Calu3 (cell line): ENCODE data around the gene PLCXD3. TPM values are rescaled to one million over a fixed set of nuclear protein-coding genes. Genes with fewer than 3 reads are reported as not detected.

ENCODE experiments used
- BruUV-seq: library from RNA; stranded (reverse); fragments of 400-500 nt; replicated peaks from 2 replicates; lab custom pipeline; 2021; lab: Mats Ljungman, UMichigan
- CTCF ChIA-PET: fragments of 300-600 bp; sonication (Branson Sonifier 250); formaldehyde crosslinking; loops from one replicate; lab custom pipeline; 2022; ENCODE audit warnings: antibody characterized with exemption; lab: Charles Lee
- DNase-seq: peaks from one replicate; pipeline ENCODE4 v3.0.0; 2022
- H3K27ac Mint-ChIP-seq: one replicate; pipeline ENCODE4 v1.8.0; 2022; ENCODE audit warnings: mixed read lengths; ENCODE audit not compliant: unreplicated experiment
- H3K27me3 Mint-ChIP-seq: one replicate; pipeline ENCODE4 v1.8.0; 2022; ENCODE audit warnings: mixed read lengths; ENCODE audit not compliant: unreplicated experiment
- H3K36me3 Mint-ChIP-seq: one replicate; pipeline ENCODE4 v1.8.0; 2022; ENCODE audit warnings: mild to moderate bottlenecking, moderate library complexity, mixed read lengths; ENCODE audit not compliant: insufficient read depth, unreplicated experiment
- H3K4me1 Mint-ChIP-seq: one replicate; pipeline ENCODE4 v1.8.0; 2022; ENCODE audit warnings: mild to moderate bottlenecking, low read depth, mixed read lengths; ENCODE audit not compliant: unreplicated experiment
- H3K4me3 Mint-ChIP-seq: one replicate; pipeline ENCODE4 v1.8.0; 2022; ENCODE audit warnings: mild to moderate bottlenecking, low read depth, moderate library complexity, mixed read lengths; ENCODE audit not compliant: unreplicated experiment
- H3K9me3 Mint-ChIP-seq: one replicate; pipeline ENCODE4 v1.8.0; 2022; ENCODE audit warnings: low read depth, mixed read lengths; ENCODE audit not compliant: unreplicated experiment
- CTCF ChIP-seq: fragments of 200-600 bp; IDR thresholded peaks from one replicate; pipeline ENCODE4 v1.8.0; 2022; ENCODE audit warnings: antibody characterized with exemption; ENCODE audit not compliant: unreplicated experiment
- intact Hi-C: fragments of 100-400 bp; cut with micrococcal nuclease; formaldehyde crosslinking; loops from one replicate; pipeline ENCODE4 v1.10.0; 2022; ENCODE audit not compliant: unreplicated experiment
- total RNA-seq: library from RNA; stranded (reverse); gene quantifications from 2 replicates; pipeline ENCODE4 v1.2.3, GENCODE V29; 2022

PLCXD3 gene
- total RNA-seq, 1 experiment from 2014 or later: not detected

GRCh38 chr5:41519801-41520200 lies 9.4 kb upstream of the PLCXD3 start:
- Mint-ChIP-seq H3K27me3 (no peaks in the 10 kb centered on the region), H3K9me3 (no peaks in the 10 kb centered on the region), H3K4me1 (no peaks in the 10 kb centered on the region), H3K36me3 (no peaks in the 10 kb centered on the region), H3K4me3 (no peak overlapping the region), H3K27ac (no peak overlapping the region)
- TF ChIP-seq CTCF: no peak
- CTCF ChIA-PET: no interaction called here
- no peak for DNase-seq
- intact Hi-C loops: loop anchor here (2.0 to 10.0 kb wide), 3 partner anchors 172 to 615 kb away; no protein-coding TSS in a partner anchor
- BruUV-seq: no TSS peak

DNA sequence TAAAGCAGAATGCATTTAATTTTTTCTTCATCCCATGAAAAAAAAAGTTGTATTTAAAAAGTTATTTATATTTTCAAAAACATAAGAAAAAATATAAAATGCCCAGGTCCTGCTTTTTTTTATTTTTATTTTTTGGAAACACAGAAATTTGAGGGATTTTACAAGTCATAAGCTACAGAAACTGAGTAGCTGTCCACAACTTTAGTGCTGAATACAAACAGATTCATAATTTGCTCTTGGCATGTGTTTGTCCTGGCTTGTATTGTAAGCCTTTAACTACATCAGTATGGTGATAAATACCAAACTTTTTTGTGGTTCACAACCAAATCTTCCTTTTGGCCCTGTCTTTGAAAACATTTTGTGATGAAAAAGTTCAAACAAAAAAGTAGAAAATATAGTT lies 7.5 kb upstream of the PLCXD3 start:
- DNase-seq: no peak

GRCh38 chr5:41511241-41511640 lies 840 bp upstream of the PLCXD3 start:
- no peak for TF ChIP-seq CTCF
- intact Hi-C loops: loop anchor here (10.0 kb wide), 1 partner anchor 236 kb away; no protein-coding TSS in a partner anchor
- Mint-ChIP-seq H3K9me3 (no peaks in the 10 kb centered on the region), H3K36me3 (no peaks in the 10 kb centered on the region), H3K4me1 (peaks cover 8% of the 10 kb centered on the region), H3K4me3 (peak overlapping the region; percentile 54), H3K27ac (no peak overlapping the region), H3K27me3 (peaks cover 31% of the 10 kb centered on the region)
- CTCF ChIA-PET: no interaction called here
- no TSS peak for BruUV-seq
- DNase-seq: no peak

More for the DNA sequence above, 7.5 kb upstream of the PLCXD3 start:
- CTCF ChIA-PET: no interaction called here
- no TSS peak for BruUV-seq
- no peak overlapping the region for H3K27ac Mint-ChIP-seq
- no peaks in the 10 kb centered on the region for H3K36me3 Mint-ChIP-seq
- H3K27me3 Mint-ChIP-seq: no peaks in the 10 kb centered on the region
- TF ChIP-seq CTCF: no peak
- no peak overlapping the region for H3K4me3 Mint-ChIP-seq
- H3K9me3 Mint-ChIP-seq: no peaks in the 10 kb centered on the region
- no peaks in the 10 kb centered on the region for H3K4me1 Mint-ChIP-seq
- intact Hi-C loops: loop anchor here (2.0 to 10.0 kb wide), 2 partner anchors 243 to 613 kb away; no protein-coding TSS in a partner anchor

- CTCF ChIA-PET: interaction anchor here (0.9 to 1.0 kb wide), 2 partner anchors 11 to 347 kb away, joined by 3 read pairs; no protein-coding TSS in a partner anchor
- Mint-ChIP-seq H3K9me3 (no peaks in the 10 kb centered on the region), H3K27ac (no peak overlapping the region), H3K27me3 (peaks cover 31% of the 10 kb centered on the region), H3K4me3 (peak overlapping the region; percentile 54), H3K36me3 (no peaks in the 10 kb centered on the region), H3K4me1 (peaks cover 8% of the 10 kb centered on the region)
- no TSS peak for BruUV-seq
- no peak for TF ChIP-seq CTCF
- DNase-seq: no peak
- intact Hi-C loops: loop anchor here (10.0 kb wide), 1 partner anchor 235 kb away; no protein-coding TSS in a partner anchor
Measured at GRCh38 chr5:41509399-41510175, 814 bp downstream of the PLCXD3 start.
